ENCODE measurements around the gene TRPM3.

- TF ChIP-seq CTCF (conservative IDR thresholded peaks at IDR 0.05; ENCODE audit: low read depth, low read length) (no peak), EZH2 (IDR thresholded peaks at IDR 0.05; ENCODE audit: low read length, unreplicated experiment) (no peak), EZH2phosphoT487 (IDR thresholded peaks at IDR 0.05; ENCODE audit: borderline replicate concordance, low read length) (no peak)
Observed at GRCh38 chr9:70600506-70600905, 520.9 kb downstream of the TRPM3 start.

Measured in PC-3 (cell line).